Measurements from ENCODE around the gene PARVG. TPM values are rescaled to one million over a fixed set of nuclear protein-coding genes. Genes with fewer than 3 reads are reported as not detected.

Gene PARVG
- total RNA-seq, 1 experiment from 2014 or later = 0.23 TPM

GRCh38 chr22:44158816-44159215 lies 21.9 kb upstream of the PARVG start:
- DNase-seq (ENCODE audit: unreplicated experiment) = no peak
- Mint-ChIP-seq H3K27ac (ENCODE audit: low read depth, unreplicated experiment) (no peak overlapping the region), H3K27me3 (ENCODE audit: insufficient read depth, unreplicated experiment) (no peaks in the 10 kb centered on the region), H3K4me1 (ENCODE audit: insufficient read depth, unreplicated experiment) (no peaks in the 10 kb centered on the region), H3K9me3 (ENCODE audit: unreplicated experiment) (no peaks in the 10 kb centered on the region), H3K4me3 (ENCODE audit: unreplicated experiment) (no peak overlapping the region), H3K36me3 (ENCODE audit: insufficient read depth, unreplicated experiment) (peaks cover 7% of the 10 kb centered on the region)
- CTCF ChIA-PET = no interaction called here
- POLR2A ChIA-PET = interaction anchor here (0.7 kb wide), 1 partner anchor 354 kb away, joined by 3 read pairs; no protein-coding TSS in a partner anchor
- no TSS peak for BruUV-seq (replicated peaks)
- TF ChIP-seq, protein P1, sequence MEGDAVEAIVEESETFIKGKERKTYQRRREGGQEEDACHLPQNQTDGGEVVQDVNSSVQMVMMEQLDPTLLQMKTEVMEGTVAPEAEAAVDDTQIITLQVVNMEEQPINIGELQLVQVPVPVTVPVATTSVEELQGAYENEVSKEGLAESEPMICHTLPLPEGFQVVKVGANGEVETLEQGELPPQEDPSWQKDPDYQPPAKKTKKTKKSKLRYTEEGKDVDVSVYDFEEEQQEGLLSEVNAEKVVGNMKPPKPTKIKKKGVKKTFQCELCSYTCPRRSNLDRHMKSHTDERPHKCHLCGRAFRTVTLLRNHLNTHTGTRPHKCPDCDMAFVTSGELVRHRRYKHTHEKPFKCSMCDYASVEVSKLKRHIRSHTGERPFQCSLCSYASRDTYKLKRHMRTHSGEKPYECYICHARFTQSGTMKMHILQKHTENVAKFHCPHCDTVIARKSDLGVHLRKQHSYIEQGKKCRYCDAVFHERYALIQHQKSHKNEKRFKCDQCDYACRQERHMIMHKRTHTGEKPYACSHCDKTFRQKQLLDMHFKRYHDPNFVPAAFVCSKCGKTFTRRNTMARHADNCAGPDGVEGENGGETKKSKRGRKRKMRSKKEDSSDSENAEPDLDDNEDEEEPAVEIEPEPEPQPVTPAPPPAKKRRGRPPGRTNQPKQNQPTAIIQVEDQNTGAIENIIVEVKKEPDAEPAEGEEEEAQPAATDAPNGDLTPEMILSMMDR (IDR thresholded peaks at IDR 0.05; ENCODE audit: unreplicated experiment) = no peak
- intact Hi-C loops (cut with micrococcal nuclease) = no loop called here

GRCh38 chr22:44159221-44159620 lies 21.5 kb upstream of the PARVG start:
- ChIA-PET CTCF (no interaction called here), POLR2A (interaction anchor here (0.7 kb wide), 1 partner anchor 354 kb away, joined by 3 read pairs; no protein-coding TSS in a partner anchor)
- Mint-ChIP-seq H3K9me3 (ENCODE audit: unreplicated experiment) (no peaks in the 10 kb centered on the region), H3K4me1 (ENCODE audit: insufficient read depth, unreplicated experiment) (no peaks in the 10 kb centered on the region), H3K27ac (ENCODE audit: low read depth, unreplicated experiment) (no peak overlapping the region), H3K4me3 (ENCODE audit: unreplicated experiment) (no peak overlapping the region), H3K36me3 (ENCODE audit: insufficient read depth, unreplicated experiment) (peaks cover 7% of the 10 kb centered on the region), H3K27me3 (ENCODE audit: insufficient read depth, unreplicated experiment) (no peaks in the 10 kb centered on the region)
- intact Hi-C loops (cut with micrococcal nuclease) = no loop called here
- BruUV-seq (replicated peaks) = no TSS peak
- DNase-seq (ENCODE audit: unreplicated experiment) = no peak
- TF ChIP-seq, protein P1 (IDR thresholded peaks at IDR 0.05; ENCODE audit: unreplicated experiment) = no peak

DNA sequence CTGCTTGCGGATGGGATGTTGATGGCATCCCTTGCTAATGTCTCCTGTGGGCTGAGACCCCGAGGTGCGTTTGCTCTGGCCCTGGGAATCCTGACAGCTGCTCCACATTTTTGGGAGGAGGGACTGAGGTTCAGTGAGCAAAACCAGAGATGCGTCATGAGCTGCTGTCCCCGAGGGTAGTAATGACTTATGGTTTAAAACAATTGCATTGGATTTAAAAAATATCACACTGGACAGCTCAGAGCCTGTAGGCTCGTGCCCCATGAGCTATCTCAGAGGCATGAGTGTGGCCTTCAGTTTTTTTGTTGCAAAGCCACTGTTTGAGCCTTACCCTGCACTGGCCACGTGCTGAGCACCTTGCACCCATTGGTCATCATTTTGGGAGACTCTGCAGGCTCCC lies 20.9 kb upstream of the PARVG start:
- TF ChIP-seq, protein P1 (IDR thresholded peaks at IDR 0.05; ENCODE audit: unreplicated experiment) = no peak
- Mint-ChIP-seq H3K27ac (ENCODE audit: low read depth, unreplicated experiment) (no peak overlapping the region), H3K9me3 (ENCODE audit: unreplicated experiment) (no peaks in the 10 kb centered on the region), H3K4me1 (ENCODE audit: insufficient read depth, unreplicated experiment) (no peaks in the 10 kb centered on the region), H3K36me3 (ENCODE audit: insufficient read depth, unreplicated experiment) (peaks cover 7% of the 10 kb centered on the region), H3K27me3 (ENCODE audit: insufficient read depth, unreplicated experiment) (no peaks in the 10 kb centered on the region), H3K4me3 (ENCODE audit: unreplicated experiment) (no peak overlapping the region)
- no TSS peak for BruUV-seq (replicated peaks)
- ChIA-PET POLR2A (no interaction called here), CTCF (no interaction called here)
- DNase-seq (ENCODE audit: unreplicated experiment) = no peak
- intact Hi-C loops (cut with micrococcal nuclease) = no loop called here

DNA sequence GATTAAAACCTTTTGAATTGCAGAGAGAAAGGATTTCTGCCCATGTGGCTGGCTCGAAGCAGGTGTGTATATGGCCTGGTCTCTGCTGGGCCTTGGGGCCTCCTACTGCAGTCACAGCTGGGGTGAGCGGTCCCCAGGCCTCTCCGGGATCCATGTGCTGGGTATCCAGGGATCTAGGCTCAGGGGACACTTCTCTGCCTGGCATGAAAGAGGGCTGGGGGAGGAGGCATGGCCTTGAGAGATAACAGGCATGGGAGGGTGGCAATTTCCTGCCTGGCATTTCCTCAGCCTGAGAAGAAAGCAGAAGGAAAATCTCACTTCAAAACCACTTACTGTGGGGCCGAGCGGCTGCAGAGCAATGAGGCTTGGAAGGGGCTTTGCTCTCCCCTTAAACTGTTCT lies 20.3 kb upstream of the PARVG start:
- DNase-seq (ENCODE audit: unreplicated experiment) = no peak
- TF ChIP-seq, protein P1 (IDR thresholded peaks at IDR 0.05; ENCODE audit: unreplicated experiment) = no peak
- no TSS peak for BruUV-seq (replicated peaks)
- Mint-ChIP-seq H3K4me1 (ENCODE audit: insufficient read depth, unreplicated experiment) (no peaks in the 10 kb centered on the region), H3K36me3 (ENCODE audit: insufficient read depth, unreplicated experiment) (peaks cover 7% of the 10 kb centered on the region), H3K27ac (ENCODE audit: low read depth, unreplicated experiment) (no peak overlapping the region), H3K27me3 (ENCODE audit: insufficient read depth, unreplicated experiment) (no peaks in the 10 kb centered on the region), H3K9me3 (ENCODE audit: unreplicated experiment) (no peaks in the 10 kb centered on the region), H3K4me3 (ENCODE audit: unreplicated experiment) (no peak overlapping the region)
- POLR2A ChIA-PET = interaction anchor here (0.5 kb wide), 1 partner anchor 372 kb away, joined by 3 read pairs; no protein-coding TSS in a partner anchor
- intact Hi-C loops (cut with micrococcal nuclease) = no loop called here
- CTCF ChIA-PET = no interaction called here

Measured in MCF 10A (cell line).